ENCODE results near the gene SF3B4.

DNA sequence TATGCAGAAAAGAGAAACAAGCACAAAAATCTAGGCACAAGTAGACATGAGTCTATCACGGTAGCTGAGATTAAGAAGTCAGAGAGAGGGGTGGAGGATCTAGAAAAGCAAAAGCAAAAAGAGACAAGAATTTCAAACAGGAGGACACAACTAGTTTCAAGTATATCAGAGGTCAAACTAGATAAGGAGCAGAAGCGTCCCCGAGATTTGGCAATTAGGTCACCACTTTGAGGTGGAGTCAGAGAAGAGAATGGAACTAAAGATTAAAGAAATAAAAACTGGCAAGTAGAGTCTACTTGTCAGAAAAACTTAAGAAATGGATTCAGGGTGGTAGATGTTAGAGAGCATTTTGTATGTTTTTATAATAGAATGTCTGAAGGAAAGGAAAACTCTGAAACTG is 2.3 kb downstream of the SF3B4 start:
- TF ChIP-seq POLR2A (IDR thresholded peaks at IDR 0.05), result no peak
- TF ChIP-seq, protein P1, sequence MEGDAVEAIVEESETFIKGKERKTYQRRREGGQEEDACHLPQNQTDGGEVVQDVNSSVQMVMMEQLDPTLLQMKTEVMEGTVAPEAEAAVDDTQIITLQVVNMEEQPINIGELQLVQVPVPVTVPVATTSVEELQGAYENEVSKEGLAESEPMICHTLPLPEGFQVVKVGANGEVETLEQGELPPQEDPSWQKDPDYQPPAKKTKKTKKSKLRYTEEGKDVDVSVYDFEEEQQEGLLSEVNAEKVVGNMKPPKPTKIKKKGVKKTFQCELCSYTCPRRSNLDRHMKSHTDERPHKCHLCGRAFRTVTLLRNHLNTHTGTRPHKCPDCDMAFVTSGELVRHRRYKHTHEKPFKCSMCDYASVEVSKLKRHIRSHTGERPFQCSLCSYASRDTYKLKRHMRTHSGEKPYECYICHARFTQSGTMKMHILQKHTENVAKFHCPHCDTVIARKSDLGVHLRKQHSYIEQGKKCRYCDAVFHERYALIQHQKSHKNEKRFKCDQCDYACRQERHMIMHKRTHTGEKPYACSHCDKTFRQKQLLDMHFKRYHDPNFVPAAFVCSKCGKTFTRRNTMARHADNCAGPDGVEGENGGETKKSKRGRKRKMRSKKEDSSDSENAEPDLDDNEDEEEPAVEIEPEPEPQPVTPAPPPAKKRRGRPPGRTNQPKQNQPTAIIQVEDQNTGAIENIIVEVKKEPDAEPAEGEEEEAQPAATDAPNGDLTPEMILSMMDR (IDR thresholded peaks at IDR 0.05), result no peak
- no peak for TF ChIP-seq POLR2AphosphoS5 (IDR thresholded peaks at IDR 0.05)

Measured in upper lobe of left lung (tissue), 4 donors.